HEK293 (cell line): Measurements from ENCODE around the gene PDCD1LG2.

Experiments
- CTCF ChIA-PET: fragments of 350-600 bp; formaldehyde crosslinking; extraction: SDS; loops from one replicate; lab custom pipeline; 2021; ENCODE audit warnings: antibody characterized with exemption; lab: Yijun Ruan, JAX
- POLR2A ChIA-PET: fragments of 300-600 bp; formaldehyde crosslinking; extraction: SDS; loops from one replicate; lab custom pipeline; 2020; ENCODE audit warnings: antibody characterized with exemption, inconsistent platforms; lab: Yijun Ruan, JAX
- H3K27ac ChIP-seq: fragments of 200-500 bp; sonication (Bioruptor generic); 2 replicates; pipeline ENCODE4 v1.5.1; 2014; ENCODE audit warnings: low read depth, low read length, control low read depth, inconsistent platforms; ENCODE audit errors: extremely low read depth
- H3K36me3 ChIP-seq, 2 experiments: fragments of 200-500 bp in 1 of 2; sonication (Bioruptor generic) in 1 of 2; 1 replicate in 1 of 2; 2 replicates in 1 of 2; pipeline ENCODE4 v1.5.1; 2014 to 2017; ENCODE audit warnings: inconsistent platforms in 2 of 2, low read length in 2 of 2; ENCODE audit not compliant: control insufficient read depth in 2 of 2, insufficient read depth in 1 of 2
- H3K4me1 ChIP-seq: fragments of 200-500 bp; sonication (Bioruptor generic); 2 replicates; pipeline ENCODE4 v1.5.1; 2014; ENCODE audit warnings: mild to moderate bottlenecking, low read length, inconsistent platforms; ENCODE audit not compliant: control insufficient read depth, insufficient read depth
- H3K4me3 ChIP-seq: 2 replicates; pipeline ENCODE4 v1.5.1; 2011; ENCODE audit warnings: low read depth, mild to moderate bottlenecking, control low read depth, low read length, moderate library complexity
- H3K9me3 ChIP-seq: fragments of 200-500 bp; sonication (Bioruptor generic); 2 replicates; pipeline ENCODE4 v1.5.1; 2014; ENCODE audit warnings: low read depth, low read length, inconsistent platforms; ENCODE audit not compliant: control insufficient read depth, insufficient read depth
- KLF1 ChIP-seq: fragments of 450-650 bp; formaldehyde crosslinking; IDR thresholded peaks from 2 replicates; pipeline ENCODE4 v1.5.1; 2016; ENCODE audit warnings: missing biosample characterization, missing genetic modification characterization
- MYNN ChIP-seq: fragments of 450-650 bp; formaldehyde crosslinking; IDR thresholded peaks from 2 replicates; pipeline ENCODE4 v1.5.1; 2016; ENCODE audit warnings: missing biosample characterization, missing genetic modification characterization, borderline replicate concordance
- ZBTB10 ChIP-seq: fragments of 450-650 bp; formaldehyde crosslinking; IDR thresholded peaks from 2 replicates; pipeline ENCODE4 v1.5.1; 2016; ENCODE audit warnings: missing biosample characterization, missing genetic modification characterization
- ZBTB17 ChIP-seq: fragments of 450-650 bp; formaldehyde crosslinking; IDR thresholded peaks from 2 replicates; pipeline ENCODE4 v1.5.1; 2016; ENCODE audit warnings: missing biosample characterization, missing genetic modification characterization
- ZBTB48 ChIP-seq: fragments of 450-650 bp; formaldehyde crosslinking; IDR thresholded peaks from 2 replicates; pipeline ENCODE4 v1.5.1; 2016; ENCODE audit warnings: missing biosample characterization, missing genetic modification characterization
- ZNF114 ChIP-seq: fragments of 450-650 bp; formaldehyde crosslinking; IDR thresholded peaks from 2 replicates; pipeline ENCODE4 v1.5.0; 2017; ENCODE audit warnings: missing biosample characterization, missing genetic modification characterization
- ZNF239 ChIP-seq: fragments of 450-650 bp; formaldehyde crosslinking; IDR thresholded peaks from 2 replicates; pipeline ENCODE4 v1.5.1; 2016; ENCODE audit warnings: missing biosample characterization, missing genetic modification characterization
- ZNF416 ChIP-seq: fragments of 450-650 bp; formaldehyde crosslinking; IDR thresholded peaks from 2 replicates; pipeline ENCODE4 v1.5.1; 2016; ENCODE audit warnings: missing biosample characterization, missing genetic modification characterization
- ZNF518A ChIP-seq: fragments of 450-650 bp; formaldehyde crosslinking; conservative IDR thresholded peaks from 2 replicates; pipeline ENCODE4 v1.5.1; 2016; ENCODE audit warnings: low read depth, missing biosample characterization, missing genetic modification characterization
- ZNF530 ChIP-seq: fragments of 450-650 bp; formaldehyde crosslinking; IDR thresholded peaks from 2 replicates; pipeline ENCODE4 v1.5.1; 2016; ENCODE audit warnings: low read depth, missing biosample characterization, missing genetic modification characterization
- ZNF747 ChIP-seq: fragments of 450-650 bp; formaldehyde crosslinking; IDR thresholded peaks from 2 replicates; pipeline ENCODE4 v1.5.1; 2016; ENCODE audit warnings: missing biosample characterization, missing genetic modification characterization
- ZSCAN30 ChIP-seq: fragments of 450-650 bp; IDR thresholded peaks from 2 replicates; pipeline ENCODE4 v1.5.1; 2018; ENCODE audit warnings: missing biosample characterization, mild to moderate bottlenecking, missing genetic modification characterization, moderate library complexity
- ZXDB ChIP-seq: fragments of 450-650 bp; formaldehyde crosslinking; IDR thresholded peaks from 2 replicates; pipeline ENCODE4 v1.5.1; 2016; ENCODE audit warnings: missing biosample characterization, missing genetic modification characterization
- TF ChIP-seq, protein P1 (sequence below): fragments of 450-650 bp; formaldehyde crosslinking; IDR thresholded peaks from 2 replicates; pipeline ENCODE4 v1.5.1; 2016; ENCODE audit warnings: missing biosample characterization, missing genetic modification characterization
- TF ChIP-seq, protein P2 (sequence below): fragments of 450-650 bp; formaldehyde crosslinking; IDR thresholded peaks from 2 replicates; pipeline ENCODE4 v1.5.1; 2016; ENCODE audit warnings: missing biosample characterization, missing genetic modification characterization
- TF ChIP-seq, protein P3 (sequence below): fragments of 450-650 bp; formaldehyde crosslinking; IDR thresholded peaks from 2 replicates; pipeline ENCODE4 v1.5.1; 2017; ENCODE audit warnings: missing biosample characterization, missing genetic modification characterization

The PDCD1LG2 gene

DNA sequence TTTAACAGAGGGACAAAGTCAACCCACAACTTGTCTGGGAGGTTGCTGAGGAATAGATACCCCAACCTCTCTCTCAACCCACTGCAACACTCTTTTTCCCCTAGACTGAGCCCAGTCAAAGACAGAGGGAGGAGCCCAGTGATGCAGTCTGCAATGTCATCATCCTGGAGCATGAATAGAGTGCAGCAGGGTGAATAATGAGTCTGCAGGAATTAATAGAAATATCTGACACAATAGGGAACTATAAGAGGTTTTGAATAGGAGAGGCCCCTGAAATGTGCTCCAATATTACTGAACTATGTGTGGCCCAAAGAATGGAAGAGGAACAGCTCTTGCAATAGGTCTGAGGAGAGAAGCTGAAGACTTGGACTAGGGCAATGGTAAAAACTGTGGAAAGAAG lies 59.1 kb downstream of the PDCD1LG2 start:
- Histone ChIP-seq H3K27ac (no peak overlapping the region), H3K36me3 (no peaks in the 10 kb centered on the region), H3K9me3 (no peaks in the 10 kb centered on the region)
- ChIA-PET CTCF (interaction anchor here (0.6 kb wide), 1 partner anchor 128 kb away, joined by 3 read pairs; no protein-coding TSS in a partner anchor), POLR2A (no interaction called here)
- no peak for TF ChIP-seq ZNF416 (tag by site-specific recombination)
- TF ChIP-seq ZBTB10 = no peak
- TF ChIP-seq ZNF239 (tag by site-specific recombination) = no peak
- no peak for TF ChIP-seq ZNF114 (tag by site-specific recombination)
- no peak for TF ChIP-seq MYNN (tag by site-specific recombination)
- TF ChIP-seq ZNF747 (tag by site-specific recombination) = no peak
- TF ChIP-seq, protein P1, sequence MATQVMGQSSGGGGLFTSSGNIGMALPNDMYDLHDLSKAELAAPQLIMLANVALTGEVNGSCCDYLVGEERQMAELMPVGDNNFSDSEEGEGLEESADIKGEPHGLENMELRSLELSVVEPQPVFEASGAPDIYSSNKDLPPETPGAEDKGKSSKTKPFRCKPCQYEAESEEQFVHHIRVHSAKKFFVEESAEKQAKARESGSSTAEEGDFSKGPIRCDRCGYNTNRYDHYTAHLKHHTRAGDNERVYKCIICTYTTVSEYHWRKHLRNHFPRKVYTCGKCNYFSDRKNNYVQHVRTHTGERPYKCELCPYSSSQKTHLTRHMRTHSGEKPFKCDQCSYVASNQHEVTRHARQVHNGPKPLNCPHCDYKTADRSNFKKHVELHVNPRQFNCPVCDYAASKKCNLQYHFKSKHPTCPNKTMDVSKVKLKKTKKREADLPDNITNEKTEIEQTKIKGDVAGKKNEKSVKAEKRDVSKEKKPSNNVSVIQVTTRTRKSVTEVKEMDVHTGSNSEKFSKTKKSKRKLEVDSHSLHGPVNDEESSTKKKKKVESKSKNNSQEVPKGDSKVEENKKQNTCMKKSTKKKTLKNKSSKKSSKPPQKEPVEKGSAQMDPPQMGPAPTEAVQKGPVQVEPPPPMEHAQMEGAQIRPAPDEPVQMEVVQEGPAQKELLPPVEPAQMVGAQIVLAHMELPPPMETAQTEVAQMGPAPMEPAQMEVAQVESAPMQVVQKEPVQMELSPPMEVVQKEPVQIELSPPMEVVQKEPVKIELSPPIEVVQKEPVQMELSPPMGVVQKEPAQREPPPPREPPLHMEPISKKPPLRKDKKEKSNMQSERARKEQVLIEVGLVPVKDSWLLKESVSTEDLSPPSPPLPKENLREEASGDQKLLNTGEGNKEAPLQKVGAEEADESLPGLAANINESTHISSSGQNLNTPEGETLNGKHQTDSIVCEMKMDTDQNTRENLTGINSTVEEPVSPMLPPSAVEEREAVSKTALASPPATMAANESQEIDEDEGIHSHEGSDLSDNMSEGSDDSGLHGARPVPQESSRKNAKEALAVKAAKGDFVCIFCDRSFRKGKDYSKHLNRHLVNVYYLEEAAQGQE = no peak
- TF ChIP-seq, protein P2, sequence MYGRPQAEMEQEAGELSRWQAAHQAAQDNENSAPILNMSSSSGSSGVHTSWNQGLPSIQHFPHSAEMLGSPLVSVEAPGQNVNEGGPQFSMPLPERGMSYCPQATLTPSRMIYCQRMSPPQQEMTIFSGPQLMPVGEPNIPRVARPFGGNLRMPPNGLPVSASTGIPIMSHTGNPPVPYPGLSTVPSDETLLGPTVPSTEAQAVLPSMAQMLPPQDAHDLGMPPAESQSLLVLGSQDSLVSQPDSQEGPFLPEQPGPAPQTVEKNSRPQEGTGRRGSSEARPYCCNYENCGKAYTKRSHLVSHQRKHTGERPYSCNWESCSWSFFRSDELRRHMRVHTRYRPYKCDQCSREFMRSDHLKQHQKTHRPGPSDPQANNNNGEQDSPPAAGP (tag by site-specific recombination) = no peak
- no peak for TF ChIP-seq ZXDB
- TF ChIP-seq ZBTB48 (tag by site-specific recombination) = no peak
- TF ChIP-seq, protein P3, sequence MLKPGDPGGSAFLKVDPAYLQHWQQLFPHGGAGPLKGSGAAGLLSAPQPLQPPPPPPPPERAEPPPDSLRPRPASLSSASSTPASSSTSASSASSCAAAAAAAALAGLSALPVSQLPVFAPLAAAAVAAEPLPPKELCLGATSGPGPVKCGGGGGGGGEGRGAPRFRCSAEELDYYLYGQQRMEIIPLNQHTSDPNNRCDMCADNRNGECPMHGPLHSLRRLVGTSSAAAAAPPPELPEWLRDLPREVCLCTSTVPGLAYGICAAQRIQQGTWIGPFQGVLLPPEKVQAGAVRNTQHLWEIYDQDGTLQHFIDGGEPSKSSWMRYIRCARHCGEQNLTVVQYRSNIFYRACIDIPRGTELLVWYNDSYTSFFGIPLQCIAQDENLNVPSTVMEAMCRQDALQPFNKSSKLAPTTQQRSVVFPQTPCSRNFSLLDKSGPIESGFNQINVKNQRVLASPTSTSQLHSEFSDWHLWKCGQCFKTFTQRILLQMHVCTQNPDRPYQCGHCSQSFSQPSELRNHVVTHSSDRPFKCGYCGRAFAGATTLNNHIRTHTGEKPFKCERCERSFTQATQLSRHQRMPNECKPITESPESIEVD (tag by site-specific recombination) = no peak
- TF ChIP-seq KLF1 (tag by site-specific recombination) = no peak
- TF ChIP-seq ZBTB17 (tag by site-specific recombination) = no peak
- TF ChIP-seq ZSCAN30 (tag by site-specific recombination) = no peak
- TF ChIP-seq ZNF518A (tag by site-specific recombination) = no peak
- no peak for TF ChIP-seq ZNF530
- TF ChIP-seq, all 188 proteins: peak for 0
- Histone ChIP-seq H3K4me1 (no peaks in the 10 kb centered on the region), H3K4me3 (no peak overlapping the region)
